HG03175 (cell line): ENCODE measurements around the gene MAN2A1.

ENCODE experiments used
- ATAC-seq: cut with Tn5 transposase; IDR thresholded peaks from one replicate; pipeline ENCODE4 v1.9.1; 2021; ENCODE audit warnings: mild to moderate bottlenecking, moderate library complexity; ENCODE audit not compliant: unreplicated experiment

The MAN2A1 gene

GRCh38 chr5:109899163-109899535 lies 209.4 kb downstream of the MAN2A1 start:
- ATAC-seq, result no peak

GRCh38 chr5:109900461-109900860 lies 210.7 kb downstream of the MAN2A1 start:
- no peak for ATAC-seq

DNA sequence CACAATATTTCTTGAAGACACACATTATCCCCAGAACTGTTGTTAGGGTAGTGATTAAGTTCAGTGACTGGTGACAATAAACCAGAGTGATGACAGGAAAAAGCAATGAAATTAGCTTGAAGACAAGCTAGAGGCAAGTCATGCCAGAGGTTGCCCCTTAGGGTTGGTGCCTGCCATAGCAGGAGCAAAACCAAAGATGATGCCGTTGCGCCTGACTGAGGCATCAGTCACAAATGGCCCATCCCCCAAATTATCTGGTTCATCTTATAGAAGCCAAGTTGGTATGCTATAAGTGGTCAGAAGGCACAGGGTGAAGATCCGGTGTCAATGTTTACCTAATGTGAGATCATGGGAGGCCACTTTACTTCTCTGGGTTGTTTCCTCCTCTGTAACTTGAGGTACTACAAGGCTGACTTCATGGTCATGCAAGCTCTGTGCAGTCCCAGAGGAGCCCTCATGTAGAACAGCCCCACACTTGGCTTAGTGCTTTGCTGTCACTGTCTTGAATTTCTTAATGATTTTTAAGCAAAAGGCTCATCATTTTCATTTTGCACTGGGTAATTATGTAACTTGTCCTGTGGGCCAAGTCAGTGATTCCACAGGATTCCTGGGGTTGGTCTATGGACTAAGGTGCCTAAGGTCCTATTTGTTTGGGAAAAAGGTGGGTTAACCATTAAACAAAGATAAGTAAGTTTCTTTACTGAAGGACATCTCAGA lies 211.3 kb downstream of the MAN2A1 start:
- ATAC-seq, result no peak

DNA sequence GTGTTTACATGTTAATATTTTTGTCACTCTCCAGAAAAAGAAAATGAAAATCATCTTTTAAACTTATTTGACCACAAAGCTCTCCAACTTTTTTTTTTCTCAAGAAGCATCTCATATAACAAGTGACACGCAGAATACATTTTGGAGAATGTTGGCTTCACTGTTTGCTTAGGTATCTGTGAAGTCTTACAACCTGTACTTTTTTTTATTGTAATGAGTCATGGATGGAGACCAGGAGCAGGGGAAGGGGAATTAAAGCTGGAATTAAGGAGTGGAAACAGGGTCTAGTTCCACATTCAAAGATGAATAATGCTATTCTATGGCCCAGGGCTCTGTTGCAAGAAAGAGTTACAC lies 211.9 kb downstream of the MAN2A1 start:
- no peak for ATAC-seq

DNA sequence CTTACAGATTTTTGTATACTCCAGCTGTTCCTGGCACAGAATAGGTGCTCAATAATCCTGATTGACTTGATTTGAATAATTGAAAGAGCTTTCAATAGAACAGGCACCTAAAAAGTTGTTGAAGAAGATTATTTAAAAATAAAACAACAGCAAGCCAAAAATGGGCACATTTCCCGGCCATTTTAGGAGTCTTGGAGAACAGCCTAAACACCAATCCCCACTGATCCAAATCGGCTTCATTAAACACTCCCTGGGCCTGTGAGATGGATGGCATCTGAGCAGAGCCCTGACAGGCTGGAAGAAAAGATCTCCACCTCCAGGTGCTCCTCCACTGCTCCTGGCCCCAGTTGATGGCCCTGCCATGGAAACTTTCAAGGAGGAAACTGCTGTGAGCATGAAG lies 213.3 kb downstream of the MAN2A1 start:
- no peak for ATAC-seq

GRCh38 chr5:109905906-109906305 lies 216.2 kb downstream of the MAN2A1 start:
- ATAC-seq, result no peak

DNA sequence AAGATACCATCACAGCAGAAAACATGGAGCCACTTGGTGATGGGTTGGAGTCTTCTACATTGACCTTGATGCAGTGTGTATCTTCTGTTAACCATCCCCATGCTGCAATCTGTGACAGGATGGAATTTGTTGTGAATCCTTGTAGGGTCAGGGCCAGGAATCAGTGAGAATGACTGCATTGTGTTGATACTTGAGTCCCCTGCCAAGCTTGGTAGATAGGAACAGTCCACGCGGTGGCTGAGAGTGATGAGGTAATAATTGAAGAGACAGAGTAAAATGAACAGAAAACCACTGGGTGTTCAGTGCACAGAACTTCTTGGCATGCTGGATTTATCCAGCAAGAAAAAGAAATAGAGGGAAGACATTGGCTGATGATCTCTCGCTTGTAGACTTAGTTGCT lies 217.5 kb downstream of the MAN2A1 start:
- ATAC-seq, result no peak

- ATAC-seq, result no peak
These were observed 218.0 kb downstream of the MAN2A1 start for GRCh38 chr5:109907731-109908130.

DNA sequence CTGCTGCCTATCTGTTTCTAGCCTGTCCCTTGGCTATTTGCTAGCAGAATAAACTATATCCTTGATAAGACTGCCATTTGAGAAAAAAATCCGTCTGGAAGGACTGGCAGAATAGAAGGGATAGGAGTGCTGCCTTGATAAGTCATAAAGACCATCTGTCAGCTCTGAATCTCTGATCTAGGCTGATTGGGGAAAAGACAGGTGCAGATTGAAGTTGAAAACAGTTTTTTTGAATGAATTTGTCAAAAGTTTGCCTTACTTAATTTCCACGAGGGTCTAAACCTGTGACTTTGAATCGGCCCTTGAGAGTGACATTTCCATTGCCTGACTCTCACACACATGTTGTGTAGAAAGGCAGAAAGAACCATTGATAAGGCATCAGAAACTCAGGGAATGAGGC lies 218.6 kb downstream of the MAN2A1 start:
- ATAC-seq, result no peak

- peak; percentile 92 for ATAC-seq
These were observed 221.1 kb downstream of the MAN2A1 start for GRCh38 chr5:109910874-109911273.

- ATAC-seq, result no peak
These were observed 222.0 kb downstream of the MAN2A1 start for GRCh38 chr5:109911731-109912130.

DNA sequence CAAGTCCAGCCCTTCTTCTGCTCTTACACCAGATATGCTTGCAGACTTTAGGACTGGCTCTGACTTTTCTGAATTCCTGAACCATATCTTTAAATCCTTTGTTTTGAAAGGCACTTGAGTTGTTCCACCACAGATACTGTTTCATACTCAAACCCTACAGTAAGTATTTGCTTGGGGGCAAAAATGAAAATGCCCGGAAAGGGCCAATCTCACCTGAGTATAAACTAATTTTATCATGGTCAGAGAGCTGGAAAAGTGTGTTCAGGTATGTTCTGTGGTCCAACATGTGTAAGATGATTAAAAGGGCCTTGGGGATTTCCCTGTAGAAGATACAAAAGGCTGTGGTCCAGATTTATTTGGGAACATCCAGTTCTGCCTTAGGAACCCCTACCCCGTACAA lies 225.2 kb downstream of the MAN2A1 start:
- no peak for ATAC-seq

DNA sequence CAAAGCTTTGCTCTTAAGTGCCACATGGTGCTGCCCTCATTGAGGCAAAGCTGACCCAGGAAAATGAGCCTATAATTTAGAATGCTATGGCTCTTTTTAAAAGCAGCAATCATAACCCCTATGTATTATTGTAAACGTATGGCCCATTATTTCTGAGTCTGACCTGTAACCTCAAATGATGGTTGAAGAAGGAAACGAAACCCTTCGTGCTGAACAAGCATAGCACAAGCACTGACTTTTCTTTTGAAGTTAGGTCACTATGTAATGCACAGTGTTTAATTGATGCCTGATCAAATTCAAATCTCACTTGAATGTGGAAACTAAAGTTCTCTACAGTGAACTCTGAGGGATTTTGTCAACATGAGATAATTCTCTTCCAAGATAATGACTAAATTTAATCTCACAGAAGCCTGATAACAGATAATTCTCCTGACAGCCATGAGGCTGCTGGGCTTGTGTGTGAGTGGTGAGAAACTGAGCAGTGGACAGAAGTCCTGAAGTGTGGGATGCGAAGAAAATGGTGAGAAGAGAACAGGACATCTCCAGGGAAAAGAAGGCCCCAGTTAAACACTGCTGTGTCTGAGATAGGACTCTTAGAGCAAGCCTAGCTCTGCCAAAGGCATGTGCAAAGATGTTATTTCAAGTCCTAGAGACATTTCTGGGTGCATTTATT lies 226.9 kb downstream of the MAN2A1 start:
- no peak for ATAC-seq
